ENCODE data around the gene BRICD5.
"Not testable (repeated sequence)": the region's sequence is repeated elsewhere in the genome, so short reads cannot be mapped to it uniquely, and the experiment has no call there.

The BRICD5 gene

DNA sequence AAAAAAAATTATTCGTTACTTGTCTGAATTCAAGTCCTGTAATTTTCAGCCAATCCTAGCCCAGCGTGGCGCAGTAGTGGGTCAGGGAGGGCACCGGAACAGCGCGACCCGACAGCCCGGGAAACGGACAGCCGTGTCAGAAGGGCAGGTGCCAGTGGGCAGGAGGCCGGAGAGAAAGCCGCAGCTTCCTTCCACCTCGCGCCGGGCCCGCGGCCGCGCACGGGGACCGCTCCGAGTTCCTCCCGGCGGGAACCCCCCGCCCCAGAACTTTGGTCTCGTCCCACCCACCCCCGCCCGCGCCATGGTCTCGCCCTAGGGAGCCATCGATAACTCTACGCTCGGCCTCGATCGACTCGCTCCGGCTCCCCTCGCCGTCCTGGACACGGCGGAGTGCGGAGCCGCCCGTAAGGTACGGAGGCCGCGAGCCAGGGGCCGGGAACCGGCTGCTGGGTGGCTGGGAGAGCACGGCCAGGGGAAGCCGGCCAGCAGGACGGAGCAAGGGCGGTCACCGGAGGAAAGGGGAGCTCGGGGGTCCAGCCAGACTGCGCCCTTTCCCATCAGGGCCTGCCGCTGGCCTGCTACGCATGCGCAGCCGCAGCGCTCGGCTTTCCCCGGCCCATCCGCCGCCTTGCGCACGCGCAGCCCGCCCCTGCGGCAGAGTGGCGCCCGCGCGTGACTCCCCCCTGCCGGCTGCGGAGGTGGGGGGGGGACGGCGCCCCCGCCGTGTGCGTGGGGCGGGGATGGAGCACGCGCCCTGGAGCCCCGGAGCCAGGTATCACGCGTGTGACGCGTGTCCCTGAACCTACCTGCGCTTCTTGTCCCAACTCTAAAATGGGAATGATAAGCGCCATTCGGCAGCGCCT, 5.3 kb downstream of the BRICD5 start, which contains the start of gene MLST8:
Gene MLST8, plus strand, starts transcription at position 351 of the 863 bp plus-strand sequence. CDS start 632 bp downstream, outside the sequence.
- ChIA-PET POLR2A (interaction anchor here (0.6 to 2.4 kb wide), 5 partner anchors 9 to 50 kb away, joined by 3 to 9 read pairs (median 4); partner anchors contain the start of genes PGP and TRAF7), CTCF (interaction anchor here (0.9 to 2.1 kb wide), 2 partner anchors 65 to 66 kb away, joined by 3 to 7 read pairs; no protein-coding TSS in a partner anchor)
- TF ChIP-seq, protein P1, sequence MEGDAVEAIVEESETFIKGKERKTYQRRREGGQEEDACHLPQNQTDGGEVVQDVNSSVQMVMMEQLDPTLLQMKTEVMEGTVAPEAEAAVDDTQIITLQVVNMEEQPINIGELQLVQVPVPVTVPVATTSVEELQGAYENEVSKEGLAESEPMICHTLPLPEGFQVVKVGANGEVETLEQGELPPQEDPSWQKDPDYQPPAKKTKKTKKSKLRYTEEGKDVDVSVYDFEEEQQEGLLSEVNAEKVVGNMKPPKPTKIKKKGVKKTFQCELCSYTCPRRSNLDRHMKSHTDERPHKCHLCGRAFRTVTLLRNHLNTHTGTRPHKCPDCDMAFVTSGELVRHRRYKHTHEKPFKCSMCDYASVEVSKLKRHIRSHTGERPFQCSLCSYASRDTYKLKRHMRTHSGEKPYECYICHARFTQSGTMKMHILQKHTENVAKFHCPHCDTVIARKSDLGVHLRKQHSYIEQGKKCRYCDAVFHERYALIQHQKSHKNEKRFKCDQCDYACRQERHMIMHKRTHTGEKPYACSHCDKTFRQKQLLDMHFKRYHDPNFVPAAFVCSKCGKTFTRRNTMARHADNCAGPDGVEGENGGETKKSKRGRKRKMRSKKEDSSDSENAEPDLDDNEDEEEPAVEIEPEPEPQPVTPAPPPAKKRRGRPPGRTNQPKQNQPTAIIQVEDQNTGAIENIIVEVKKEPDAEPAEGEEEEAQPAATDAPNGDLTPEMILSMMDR (IDR thresholded peaks at IDR 0.05; ENCODE audit: insufficient read depth, low read length, missing control alignments): no peak
- DNase-seq (ENCODE audit: low read depth, low spot score): no peak
- H3K4me3 ChIP-seq (ENCODE audit: low read depth, low read length): peak within 1 kb of the TSS; percentile 97

DNA sequence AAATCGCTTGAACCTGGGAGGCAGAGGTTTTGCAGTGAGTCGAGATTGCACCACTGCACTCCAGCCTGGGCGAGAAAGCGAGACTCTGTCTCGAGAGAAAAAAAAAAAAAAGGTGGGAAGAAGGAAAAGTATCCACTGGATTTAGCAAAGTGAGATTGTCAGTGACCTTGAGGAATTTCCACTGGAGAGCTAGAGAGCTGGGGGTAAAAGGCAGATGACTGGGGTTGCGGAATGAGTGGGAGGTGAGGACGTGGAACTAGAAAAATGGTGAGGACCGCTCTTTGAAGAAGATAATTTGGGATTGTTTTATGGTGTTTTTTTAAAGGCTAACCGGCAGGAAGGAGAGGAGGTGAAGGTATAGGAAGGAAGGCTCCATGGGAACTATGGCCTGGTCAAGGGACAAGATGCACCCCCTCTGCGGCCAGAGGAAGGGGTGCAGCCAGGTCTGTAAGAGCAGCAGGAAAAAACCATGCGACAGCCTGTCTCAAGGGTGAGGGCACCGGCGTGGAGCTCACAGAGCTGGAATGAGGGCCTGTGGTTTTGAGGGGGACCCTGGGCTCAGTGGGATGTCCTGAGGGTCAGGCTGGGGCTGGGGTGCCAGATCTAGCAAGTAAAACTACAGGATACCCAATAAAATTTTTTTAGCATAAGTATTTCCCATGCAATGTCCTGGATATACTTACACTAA, 6.1 kb downstream of the BRICD5 start:
- DNase-seq (ENCODE audit: low read depth, low spot score): no peak
- CTCF ChIA-PET: interaction anchor here (0.9 to 2.4 kb wide), 2 partner anchors 10 to 65 kb away, joined by 3 to 10 read pairs; no protein-coding TSS in a partner anchor
- POLR2A ChIA-PET: interaction anchor here (2.4 kb wide), 1 partner anchor 49 kb away, joined by 9 read pairs; the partner anchor contains the start of gene TRAF7
- TF ChIP-seq, protein P1 (IDR thresholded peaks at IDR 0.05; ENCODE audit: insufficient read depth, low read length, missing control alignments): no peak
- H3K4me3 ChIP-seq (ENCODE audit: low read depth, low read length): peak overlapping the region; percentile 97

DNA sequence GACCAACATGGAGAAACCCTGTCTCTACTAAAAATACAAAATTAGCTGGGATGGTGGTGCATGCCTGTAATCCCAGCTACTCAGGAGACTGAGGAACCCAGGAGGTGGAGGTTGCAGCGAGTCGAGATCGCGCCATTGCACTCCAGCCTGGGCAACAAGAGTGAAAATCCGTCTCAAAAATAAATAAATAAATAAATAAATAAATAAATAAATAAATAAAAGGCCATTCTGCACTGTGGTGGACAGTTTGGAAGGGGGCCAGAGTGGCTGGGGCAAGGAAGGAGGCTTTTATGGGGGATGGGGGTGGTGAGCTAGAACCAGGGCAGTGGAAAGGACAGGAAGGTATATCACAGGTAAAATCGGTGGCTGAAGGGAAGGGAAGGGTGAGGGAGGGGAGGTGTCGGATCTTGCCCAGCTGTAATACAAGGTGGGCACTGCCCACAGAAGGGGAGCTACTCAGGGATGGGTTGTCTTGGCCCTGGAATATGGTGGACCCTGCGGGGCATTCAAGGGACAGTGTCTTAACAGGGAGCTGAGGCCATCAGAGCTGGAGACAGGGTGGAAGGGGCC, 7.5 kb downstream of the BRICD5 start:
- ChIA-PET CTCF (interaction anchor here (2.4 kb wide), 1 partner anchor 8 kb away, joined by 10 read pairs; no protein-coding TSS in a partner anchor), POLR2A (interaction anchor here (0.6 to 1.2 kb wide), 2 partner anchors 31 to 48 kb away, joined by 3 to 4 read pairs; partner anchors contain the start of gene TRAF7)
- not testable (repeated sequence) for DNase-seq (ENCODE audit: low read depth, low spot score); H3K4me3 ChIP-seq (ENCODE audit: low read depth, low read length)

DNA sequence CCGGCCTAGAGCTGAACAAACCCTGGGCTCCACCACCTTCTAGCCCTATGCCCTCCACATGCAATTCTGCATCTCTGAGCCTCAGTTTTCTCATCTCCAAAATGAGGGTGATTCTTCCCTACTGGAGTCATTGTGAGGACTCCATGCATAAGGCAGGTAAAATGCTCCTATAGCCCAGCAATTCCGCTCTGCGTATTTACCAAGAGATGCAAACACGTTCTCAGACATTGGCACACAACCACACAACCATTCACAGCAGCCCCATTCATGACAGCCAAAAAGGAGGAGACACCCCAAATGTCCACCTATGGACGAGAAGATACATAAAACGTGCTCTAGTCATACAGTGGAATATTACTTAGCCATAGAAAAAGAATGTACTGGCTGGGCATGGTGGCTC, 10.3 kb downstream of the BRICD5 start:
- ChIA-PET POLR2A (interaction anchor here (1.6 kb wide), 1 partner anchor 45 kb away, joined by 8 read pairs; the partner anchor contains the start of gene TRAF7), CTCF (no interaction called here)
- H3K4me3 ChIP-seq (ENCODE audit: low read depth, low read length): no peak overlapping the region
- TF ChIP-seq, protein P1 (IDR thresholded peaks at IDR 0.05; ENCODE audit: insufficient read depth, low read length, missing control alignments): no peak
- no peak for DNase-seq (ENCODE audit: low read depth, low spot score)

DNA sequence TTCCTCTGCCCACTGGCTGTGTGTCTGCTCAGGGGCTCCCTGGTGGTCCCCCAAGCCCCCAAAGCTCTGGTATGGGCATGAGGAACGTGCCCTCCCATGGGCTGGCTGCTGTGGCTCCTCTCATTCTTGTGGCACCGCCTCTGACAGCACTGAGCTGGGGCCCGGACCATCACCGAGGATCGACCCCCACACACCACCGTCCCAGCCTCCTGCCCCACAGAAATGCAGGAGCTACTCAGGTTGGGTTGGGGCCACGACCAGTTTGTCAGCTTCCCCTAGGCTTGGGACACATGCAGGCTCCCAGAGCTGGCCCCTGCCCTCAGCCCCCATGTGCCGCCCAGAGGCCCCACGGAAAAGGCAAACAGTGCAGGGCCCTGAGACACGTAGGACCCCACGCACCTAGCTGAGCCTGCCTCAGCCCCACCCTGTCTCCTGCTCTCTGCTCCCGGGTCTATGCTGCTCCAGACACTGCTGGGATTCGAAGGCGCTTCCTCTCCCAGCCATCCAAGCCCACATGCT, 11.0 kb downstream of the BRICD5 start:
- POLR2A ChIA-PET: interaction anchor here (1.6 kb wide), 1 partner anchor 44 kb away, joined by 8 read pairs; the partner anchor contains the start of gene TRAF7
- CTCF ChIA-PET: no interaction called here
- no peak for DNase-seq (ENCODE audit: low read depth, low spot score)

More for the DNA sequence above, 11.0 kb downstream of the BRICD5 start:
- TF ChIP-seq, protein P1 (IDR thresholded peaks at IDR 0.05; ENCODE audit: insufficient read depth, low read length, missing control alignments): no peak
- H3K4me3 ChIP-seq (ENCODE audit: low read depth, low read length): no peak overlapping the region
